ENCODE results near the gene KRT6B.
"Not testable (repeated sequence)": the region's sequence is repeated elsewhere in the genome, so short reads cannot be mapped to it uniquely, and the experiment has no call there.

Gene KRT6B

DNA sequence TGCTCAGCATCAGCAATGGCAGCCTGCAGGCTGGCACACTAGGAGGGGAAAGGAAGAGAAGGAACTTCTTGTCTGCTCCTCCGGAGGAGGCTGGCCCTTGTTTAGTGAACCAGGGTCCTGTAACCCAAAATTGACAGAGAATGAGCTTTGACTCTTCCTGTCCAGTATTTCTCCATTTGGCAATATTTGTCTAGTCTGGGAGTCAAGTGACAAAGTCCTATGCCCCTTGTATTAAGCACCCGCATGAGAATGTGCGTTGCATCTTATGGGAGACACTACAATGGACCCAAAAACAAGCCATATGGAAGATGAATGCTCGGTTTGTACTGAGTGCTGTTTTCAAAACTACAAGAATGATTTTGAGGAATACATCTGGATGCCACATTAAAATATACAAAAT is 17.9 kb upstream of the KRT6B start:
- DNase-seq (ENCODE audit: low read depth in 2 of 2): no peak

DNA sequence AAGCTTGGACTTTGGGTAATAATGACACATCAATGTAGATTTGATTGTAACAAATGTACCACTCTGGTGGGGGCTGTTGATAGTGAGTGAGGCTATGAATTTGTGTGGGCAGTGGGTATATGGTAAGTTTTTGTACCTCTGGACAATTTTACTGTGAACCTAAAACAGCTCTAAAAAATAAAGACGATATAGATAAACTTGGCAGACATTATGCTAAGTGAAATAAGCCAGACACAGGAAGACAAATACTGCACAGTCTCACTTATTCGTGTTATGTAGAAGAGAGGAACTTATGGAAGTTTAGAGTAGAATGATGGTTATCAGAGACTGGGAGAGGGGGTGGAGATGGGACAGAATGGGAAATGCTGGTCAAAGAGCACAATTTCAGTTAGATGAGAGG is 13.0 kb upstream of the KRT6B start:
- DNase-seq (ENCODE audit: low read depth in 2 of 2): no peak

DNA sequence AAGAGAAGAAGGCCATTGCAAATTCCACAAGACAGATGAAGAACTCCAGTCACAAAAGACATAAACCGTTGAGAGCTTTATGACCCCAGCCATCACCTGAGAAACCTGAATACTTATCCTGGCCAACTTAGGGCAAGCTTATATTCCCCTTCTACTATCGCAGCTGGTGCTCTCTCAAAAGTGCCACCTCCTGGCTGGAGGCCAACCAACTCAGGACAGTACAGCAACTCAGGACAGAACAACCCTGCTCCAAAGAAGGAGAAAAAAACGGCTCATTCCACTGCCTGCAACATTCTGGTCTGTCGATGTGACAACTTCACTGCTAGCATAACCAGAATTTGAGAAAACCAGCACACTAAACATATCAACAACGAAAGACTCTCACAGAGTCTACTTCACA is 9.7 kb upstream of the KRT6B start:
- DNase-seq (ENCODE audit: low read depth in 2 of 2): no peak

DNA sequence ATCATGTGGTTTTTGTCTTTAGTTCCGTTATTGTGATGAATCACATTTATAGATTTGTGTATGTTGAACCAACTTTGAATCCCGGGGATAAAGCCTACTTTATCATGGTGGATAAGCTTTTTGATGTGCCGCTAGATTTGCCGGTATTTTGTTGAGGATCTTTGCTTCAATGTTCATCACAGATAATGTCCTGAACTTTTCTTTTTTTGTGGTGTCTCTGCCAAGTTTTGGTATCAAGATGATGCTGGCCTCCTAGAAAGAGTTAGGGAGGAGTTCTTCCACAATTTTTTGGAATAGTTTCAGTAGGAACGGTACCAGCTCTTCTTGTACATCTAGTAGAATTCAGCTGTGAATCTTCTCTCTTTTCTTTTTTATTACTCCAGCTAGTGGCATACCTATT is 6.9 kb upstream of the KRT6B start:
- DNase-seq (ENCODE audit: low read depth in 2 of 2): no peak

DNA sequence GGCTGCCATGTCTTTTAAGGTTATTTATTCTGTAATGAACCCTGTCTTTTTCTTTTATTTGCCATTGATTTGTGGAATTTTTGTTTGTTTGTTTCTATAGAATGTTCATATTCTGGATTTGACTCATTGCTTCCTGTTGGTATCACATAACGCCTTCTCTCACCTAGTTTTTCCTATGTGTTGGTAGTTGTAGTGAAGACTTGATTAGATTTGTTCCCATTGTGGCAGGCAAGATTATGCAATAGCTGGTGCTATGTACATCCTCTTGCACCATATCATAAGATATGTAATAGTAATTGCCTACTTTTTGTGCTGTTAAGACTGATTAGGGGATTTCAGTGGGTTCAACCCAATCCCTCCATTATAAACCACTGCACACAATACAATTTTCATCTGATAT is 3.9 kb upstream of the KRT6B start:
- DNase-seq (ENCODE audit: low read depth in 2 of 2): no peak

DNA sequence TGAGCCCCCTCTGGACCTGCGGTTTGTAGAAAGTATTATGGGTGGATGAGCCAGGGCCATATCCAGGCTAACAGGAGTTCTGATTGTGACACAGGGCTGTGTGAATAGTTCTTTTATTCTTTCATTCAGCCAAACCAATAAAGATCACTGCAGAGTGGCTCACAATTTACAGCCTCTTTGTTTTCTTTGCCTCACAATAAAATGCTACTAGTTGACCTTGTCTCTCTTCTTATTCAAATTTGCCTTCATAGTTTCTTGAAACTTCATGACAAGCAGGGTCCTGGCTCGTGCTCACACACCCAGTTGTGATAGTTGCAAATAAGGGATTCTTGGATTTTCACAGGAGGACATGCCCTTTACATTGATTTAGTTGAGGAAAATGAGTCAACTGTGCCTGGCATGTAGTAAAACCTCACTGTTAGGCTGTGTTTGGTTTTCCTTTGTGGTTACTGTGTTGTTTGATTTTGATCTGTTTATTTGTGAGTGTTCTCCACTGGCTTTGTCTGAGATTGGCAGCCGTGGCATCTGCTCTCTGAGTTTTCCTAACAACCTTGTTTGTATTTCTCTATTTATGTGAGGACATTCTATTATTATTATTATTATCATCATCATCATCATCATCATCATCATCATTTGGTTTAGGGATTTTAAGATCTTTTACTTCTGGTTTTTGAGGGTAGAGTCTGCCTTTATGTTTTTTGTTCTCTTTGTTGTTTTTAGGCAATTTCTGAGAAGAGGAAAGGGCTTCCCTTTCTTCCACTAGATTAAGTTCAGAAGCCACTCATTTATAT is 2.7 kb upstream of the KRT6B start:
- DNase-seq (ENCODE audit: low read depth in 2 of 2): no peak

DNA sequence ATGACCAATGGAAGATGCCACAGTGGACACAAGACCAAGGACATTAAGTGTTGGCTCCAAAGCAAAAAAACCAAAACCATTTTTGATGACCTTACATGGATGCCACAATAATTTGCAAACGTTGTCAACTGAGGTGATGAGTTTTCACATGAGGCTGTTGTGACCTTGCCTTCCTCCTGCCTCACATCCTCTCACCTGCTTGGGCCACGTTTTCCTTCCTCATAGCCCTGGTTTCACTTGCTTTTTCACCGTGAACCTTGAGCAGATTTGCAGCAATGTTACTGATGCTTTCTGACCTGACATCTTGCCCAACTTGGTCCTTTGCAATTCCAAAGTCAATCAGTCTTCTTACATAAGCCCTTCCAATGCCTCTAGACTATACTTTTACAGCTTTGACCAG is 3.7 kb downstream of the KRT6B start:
- DNase-seq (ENCODE audit: low read depth in 2 of 2): no peak

DNA sequence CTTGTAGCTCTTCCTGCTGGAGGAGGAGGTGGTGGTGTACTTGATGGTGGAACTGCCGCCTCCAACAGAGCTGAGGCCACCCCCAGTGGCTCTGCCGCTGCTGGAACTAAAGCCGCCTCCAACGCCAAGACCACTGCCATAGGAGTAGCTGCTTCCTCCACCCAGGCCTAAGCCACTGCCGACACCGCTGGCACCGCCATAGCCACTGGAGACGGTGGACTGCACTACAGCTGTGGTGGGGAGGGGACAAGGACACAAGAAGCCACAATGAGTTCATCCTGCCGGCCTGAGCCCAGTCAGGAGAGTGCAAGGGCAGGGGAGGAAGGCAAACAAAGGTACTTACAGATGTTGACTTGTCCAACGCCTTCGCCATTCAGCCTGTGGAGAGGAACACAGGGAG is 4.8 kb downstream of the KRT6B start:
- not testable (repeated sequence) for DNase-seq (ENCODE audit: low read depth in 2 of 2)

DNA sequence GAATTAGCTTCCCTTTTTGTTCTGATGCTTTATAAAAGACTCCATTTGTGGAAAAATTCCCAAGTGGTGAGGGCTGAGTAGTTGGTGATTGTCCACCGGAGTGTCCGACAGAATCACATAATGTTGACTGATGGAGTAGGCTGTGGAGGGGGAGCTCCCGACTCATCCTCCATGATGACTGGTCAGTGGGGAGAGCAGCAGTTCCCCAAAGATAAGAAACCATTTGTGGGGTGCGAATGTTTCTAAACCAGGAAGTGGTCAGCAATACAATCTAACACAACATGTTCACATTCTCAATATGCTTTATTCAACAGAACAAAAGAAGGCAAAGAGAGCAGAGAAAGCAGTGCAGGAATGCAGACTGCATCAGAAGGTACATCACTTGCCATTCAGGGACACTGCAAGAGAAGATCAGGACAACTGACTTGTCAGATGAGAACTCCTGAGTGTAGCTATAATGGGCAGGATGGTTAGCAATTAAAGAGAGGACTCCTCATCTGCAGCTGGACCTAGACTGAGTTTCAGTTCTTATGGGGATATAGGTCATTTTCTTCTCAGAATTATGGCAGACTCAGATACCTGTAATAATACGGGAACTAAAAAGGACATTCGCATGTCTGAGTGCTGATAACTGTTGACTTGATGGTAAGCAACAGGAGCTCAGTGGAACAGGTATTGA is 5.4 kb downstream of the KRT6B start:
- DNase-seq (ENCODE audit: low read depth in 2 of 2): no peak

DNA sequence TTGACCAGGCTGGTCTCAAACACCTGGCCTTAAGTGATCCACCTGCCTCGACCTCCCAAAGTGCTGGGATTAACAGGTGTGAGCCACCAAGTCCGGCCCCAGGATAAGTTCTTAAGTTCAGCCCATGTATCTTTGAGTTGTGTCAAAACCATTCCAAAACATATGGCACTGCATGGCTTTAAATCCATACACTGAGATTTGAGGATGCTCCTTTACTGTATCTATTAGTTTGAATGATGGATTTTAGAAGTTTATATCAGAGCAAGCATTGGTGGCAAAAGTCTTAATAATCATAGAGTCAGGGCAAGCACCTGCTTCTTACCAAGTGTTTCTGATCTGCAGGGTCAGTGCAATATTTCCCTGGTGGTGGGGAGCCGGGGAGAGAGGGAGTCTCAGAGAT is 6.1 kb downstream of the KRT6B start:
- no peak for DNase-seq (ENCODE audit: low read depth in 2 of 2)

DNA sequence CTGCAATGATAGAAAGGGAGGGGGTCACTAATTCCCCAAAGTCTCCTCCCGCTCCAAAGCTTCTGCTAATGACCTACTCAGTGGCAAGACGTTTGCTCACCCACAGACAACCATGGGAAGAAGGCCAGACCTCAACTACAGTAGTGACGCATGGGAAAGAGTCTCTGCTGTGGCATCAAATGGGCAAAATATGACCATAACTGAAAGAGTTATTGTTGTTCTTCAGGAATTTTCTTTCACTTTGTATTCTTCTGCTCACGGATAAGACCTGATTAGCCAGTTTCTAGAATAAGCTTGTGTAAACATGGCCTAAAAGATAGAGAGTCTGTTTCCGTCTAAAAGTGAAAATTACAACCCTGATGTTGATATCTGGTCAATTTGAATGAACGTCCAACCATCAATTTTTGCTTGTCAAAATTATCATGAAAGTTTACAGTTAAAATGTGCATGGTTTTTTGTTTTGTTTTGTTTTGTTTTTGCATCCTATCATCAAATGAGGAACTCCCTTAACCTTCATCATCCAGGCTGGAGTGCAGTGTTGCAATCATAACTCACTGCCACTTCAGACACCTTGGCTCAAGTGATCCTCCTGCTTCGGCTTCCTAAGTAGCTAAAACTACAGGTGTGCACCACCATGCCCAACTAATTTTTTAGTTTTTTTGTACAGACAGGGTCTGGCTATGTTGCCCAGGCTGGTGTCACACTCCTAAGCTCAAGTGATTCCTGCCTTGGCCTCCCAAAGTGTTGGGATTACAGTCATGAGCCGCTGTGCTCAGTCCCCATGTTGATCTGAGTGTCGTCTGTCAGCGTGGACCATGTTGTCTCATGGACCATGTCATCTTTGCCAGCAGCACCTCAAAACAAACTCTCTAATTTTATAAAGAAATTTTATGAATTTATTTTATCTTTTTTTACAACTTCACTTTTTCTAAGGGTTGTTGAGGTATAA is 7.0 kb downstream of the KRT6B start:
- DNase-seq (ENCODE audit: low read depth in 2 of 2): no peak

DNA sequence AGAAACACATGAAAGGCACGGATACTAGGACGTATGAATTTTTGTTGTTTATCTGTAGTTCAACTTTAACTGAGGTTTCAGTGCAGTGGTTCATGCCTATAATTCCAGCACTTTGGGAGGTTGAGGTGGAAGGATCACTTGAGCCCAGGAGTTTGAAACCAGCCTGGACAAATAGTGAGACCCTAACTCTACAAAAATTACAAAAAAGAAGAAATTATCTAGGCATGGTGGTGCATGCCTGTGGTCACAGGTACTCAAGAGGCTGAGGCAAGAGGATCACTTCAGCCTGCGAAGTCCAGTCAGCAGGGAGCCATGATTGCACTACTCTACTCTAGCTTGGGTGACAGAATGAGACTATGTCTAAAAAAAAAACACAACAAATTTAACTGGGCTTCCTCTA is 8.0 kb downstream of the KRT6B start:
- DNase-seq (ENCODE audit: low read depth in 2 of 2): no peak

DNA sequence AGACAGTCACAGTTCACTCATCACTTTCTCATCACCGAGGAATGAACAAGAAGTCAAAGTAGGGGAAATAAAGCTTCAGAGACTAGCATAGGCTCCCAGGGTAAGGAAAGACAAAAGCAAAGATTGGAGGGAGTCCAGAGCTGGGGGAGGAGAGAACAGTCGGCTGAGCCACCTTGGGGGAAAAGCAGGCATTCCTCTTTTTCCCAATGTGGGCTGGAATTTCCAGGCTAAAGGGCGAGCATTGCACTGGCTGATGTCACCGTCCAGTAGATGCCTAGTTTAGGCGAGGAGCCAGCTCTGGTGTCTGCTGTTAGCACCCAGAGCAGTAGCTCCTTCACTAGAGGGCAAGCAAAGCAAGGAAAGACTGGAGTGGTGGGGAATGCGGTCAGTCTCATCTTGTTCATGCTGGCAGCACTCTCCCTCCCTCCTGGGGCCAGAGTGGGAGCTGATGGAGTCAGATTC is 9.3 kb downstream of the KRT6B start:
- DNase-seq (ENCODE audit: low read depth in 2 of 2): no peak

DNA sequence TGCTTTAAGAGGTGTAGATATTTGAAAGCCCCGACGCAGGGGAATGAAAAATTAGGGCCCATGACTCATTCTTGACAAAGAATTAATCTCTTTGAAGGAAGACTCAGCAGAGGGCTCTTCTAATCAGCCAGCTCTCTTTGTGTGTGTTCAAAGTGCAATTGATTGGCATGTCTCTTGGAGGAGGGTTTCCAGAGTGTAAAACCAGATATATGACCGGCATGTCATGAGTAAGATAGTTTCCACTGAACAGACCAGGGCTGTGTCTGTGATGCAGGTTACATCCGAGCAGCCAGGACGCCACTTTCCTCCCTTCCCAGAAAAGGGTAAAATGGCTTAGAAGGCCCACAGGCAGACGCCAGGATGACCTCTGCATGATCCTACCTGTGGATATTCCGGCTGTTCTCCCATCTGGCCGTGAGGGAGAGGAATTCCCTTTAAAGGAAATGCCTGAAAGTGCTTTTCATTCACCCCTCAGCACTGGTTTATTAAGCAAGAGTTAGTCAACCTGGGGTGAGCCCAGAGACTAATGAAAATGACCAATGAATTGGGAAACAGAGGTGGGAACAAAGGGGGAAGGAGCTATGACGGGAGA is 10.5 kb downstream of the KRT6B start:
- DNase-seq (ENCODE audit: low read depth in 2 of 2): no peak

DNA sequence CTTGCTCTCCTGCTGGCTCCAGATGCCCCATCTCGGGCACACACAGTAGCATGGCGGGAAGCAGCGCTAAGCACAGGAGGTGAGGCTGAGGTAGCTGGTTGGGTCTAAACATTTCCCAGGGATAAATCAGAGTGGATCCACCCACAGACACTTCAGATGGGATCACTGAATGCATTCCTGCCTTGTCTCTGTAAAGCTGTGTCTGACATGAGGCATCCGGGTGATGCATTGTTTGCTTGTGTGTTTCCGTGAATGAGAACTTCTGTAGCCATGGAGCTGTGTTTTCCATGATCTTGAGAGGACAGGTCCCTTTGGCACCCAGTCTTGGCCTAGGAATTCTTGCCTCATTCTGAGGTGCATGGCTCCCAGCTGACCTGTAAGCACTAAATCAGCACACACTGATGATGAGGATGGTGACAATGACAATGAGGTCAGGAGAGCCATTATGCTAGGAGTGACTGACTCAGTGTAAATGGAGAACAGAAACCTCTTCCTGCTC is 11.1 kb downstream of the KRT6B start:
- no peak for DNase-seq (ENCODE audit: low read depth in 2 of 2)

DNA sequence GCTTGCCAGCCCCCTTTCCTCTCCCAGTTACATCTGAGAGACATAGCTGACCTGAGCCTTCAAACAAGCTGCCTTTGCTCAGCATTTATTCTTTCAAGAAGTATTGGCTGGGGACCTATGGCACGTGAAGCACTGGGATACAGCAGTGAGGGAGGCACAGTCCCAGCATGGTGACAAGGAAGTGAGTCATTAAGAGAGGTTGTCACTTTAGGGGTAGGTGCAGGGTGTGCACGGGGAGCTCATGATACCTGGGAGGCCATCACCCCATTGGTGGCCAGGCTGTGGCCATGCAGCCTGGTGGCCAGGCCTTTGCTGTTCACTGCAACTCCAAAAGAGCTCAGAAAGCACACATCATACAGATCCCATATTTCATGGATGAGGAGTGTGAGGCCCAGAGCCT is 12.1 kb downstream of the KRT6B start:
- no peak for DNase-seq (ENCODE audit: low read depth in 2 of 2)

DNA sequence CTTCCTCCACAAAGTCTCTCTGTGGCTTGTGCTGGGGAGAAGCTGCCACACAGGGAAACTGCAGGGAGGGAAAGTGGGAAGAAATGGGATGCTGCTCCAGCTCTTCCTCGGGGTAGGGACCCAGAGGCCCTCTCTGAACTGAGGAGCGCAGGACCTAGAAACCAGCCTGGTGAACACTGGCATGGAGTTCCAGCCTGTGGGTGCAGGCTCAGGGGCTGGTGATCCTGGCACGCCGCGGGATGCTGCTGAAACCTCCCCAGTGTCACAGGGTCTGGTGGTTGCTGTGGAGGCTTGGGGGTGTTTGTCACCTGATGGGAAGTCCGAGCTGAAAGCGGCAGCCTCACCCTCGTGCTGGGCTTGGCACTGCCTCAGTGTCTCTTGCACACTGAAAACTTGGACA is 12.5 kb downstream of the KRT6B start:
- no peak for DNase-seq (ENCODE audit: low read depth in 2 of 2)

DNA sequence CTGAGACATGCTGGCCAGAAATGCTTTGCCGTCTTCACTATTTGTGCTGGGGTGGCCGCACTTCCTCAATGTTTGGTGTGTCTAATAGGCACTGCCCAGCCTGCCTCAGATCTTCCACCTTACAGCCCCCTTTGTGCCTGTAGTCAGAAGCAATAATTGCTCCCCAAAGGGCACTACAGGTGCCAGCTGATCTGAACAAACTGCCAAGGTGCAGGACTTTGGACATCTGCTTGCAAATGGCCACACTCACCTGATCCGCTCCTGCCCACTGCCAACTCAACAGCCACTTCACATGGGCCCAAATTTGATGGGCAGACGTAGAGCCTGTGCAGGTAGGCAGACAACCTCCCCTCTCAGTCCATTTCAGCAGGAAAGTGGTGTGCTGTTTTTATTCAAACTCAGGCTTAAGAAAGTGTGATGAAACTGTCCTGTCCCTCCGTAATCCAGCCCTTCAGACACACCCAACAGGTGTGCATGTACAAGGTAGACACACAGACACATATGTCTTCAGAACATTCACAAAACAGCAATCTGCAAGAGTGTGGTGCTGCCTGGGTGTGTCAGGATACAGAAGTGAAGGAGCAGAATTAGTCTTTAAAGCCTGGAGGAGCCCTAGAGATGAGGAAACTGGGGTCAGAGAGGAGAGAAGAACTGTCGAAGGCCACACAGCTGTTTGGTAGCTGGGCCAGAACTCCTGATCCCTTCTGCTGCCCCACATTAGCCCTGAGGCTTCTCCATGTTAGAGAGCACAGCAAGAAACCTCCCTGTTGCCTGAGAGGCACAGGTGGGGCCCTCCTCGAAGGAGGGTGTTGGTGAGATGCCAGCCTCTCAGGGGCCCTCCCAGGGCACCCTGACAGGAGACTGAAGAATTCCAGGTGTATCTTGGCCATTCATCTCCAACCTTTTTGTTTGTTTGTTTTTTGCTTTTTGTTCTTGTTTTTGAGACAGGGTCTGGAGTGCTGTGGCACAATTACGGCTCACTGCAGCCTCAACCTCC is 13.3 kb downstream of the KRT6B start:
- DNase-seq (ENCODE audit: low read depth in 2 of 2): no peak

DNA sequence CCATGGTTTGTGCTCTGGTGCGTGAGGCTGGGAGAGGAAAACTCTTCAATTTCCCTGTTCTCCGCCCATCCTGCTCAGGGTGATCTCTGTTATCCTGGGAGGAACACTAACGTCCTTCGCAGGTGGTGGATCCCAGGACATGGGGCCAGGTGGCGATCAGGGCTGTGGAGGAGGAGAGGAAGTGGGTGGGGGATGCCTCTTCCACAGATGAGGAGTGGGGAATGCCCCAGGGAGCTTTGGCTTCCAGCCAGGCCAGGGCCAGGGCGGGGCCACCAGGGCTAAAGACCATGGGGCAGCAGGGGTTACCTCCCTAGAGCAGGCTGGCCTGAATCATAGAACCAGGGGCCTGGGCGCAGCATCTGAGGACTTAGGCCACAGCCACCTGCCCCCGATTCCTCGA is 14.4 kb downstream of the KRT6B start:
- no peak for DNase-seq (ENCODE audit: low read depth in 2 of 2)

DNA sequence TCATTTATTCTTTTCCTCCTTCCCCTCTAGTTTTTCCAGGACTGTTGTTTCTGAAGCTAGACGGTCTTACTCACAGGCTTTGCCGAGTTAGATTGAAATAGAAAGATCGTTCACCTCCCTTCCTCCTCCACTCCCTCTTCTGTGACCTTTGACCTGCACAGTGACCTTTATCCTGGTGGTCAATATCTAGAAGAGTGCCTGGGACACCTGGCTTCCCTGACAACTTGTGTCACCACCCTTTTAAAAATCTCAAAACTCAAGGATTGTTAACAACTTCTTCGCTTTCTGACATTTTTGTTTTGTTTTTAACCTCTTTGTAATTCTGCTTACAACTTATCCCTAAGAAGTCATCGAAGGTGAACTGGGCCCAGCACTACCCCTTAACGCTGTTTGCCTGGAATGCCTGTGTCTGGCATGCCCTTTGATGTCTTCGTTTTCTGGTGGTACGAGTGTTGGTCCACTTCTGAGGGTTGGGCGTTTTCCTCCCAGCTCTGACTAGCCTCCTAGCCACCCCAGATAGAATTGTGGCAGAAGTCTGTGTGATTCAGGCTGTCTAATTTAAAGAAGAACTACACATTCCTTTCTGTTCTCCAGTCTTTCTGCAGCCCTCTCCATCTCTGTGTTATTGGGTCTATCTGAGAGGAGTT is 15.0 kb downstream of the KRT6B start:
- DNase-seq (ENCODE audit: low read depth in 2 of 2): no peak
